CD8-positive, alpha-beta memory T cell (primary cell): ENCODE data around the gene CFAP251. TPM values are rescaled to one million over a fixed set of nuclear protein-coding genes. Genes with fewer than 3 reads are reported as not detected.
A peak's percentile ranks its signal among the peaks of the same experiment; 100 is the strongest.

ENCODE experiments used
- CTCF ChIA-PET: fragments of 350-600 bp; sonication (Branson Sonifier 250); formaldehyde crosslinking; loops from one replicate; lab custom pipeline; 2021; ENCODE audit warnings: antibody characterized with exemption; lab: Charles Lee
- POLR2A ChIA-PET: fragments of 350-600 bp; sonication (Branson Sonifier 250); formaldehyde crosslinking; loops from one replicate; lab custom pipeline; 2021; ENCODE audit warnings: antibody characterized with exemption; lab: Charles Lee
- DNase-seq, 5 donors: peaks; one replicate each; pipeline versions ENCODE4 v3.0.0 to v3.0.0-alpha.2; 2020 to 2022; ENCODE audit warnings: mixed read lengths in 1 of 5
- H3K27ac ChIP-seq: one replicate; pipeline ENCODE4 v1.7.0; 2013; ENCODE audit warnings: low read depth, mild to moderate bottlenecking, low read length, moderate library complexity
- H3K27me3 ChIP-seq: 2 replicates; pipeline ENCODE4 v1.7.0; 2013; ENCODE audit warnings: low read length, mild to moderate bottlenecking; ENCODE audit not compliant: insufficient read depth, poor library complexity, severe bottlenecking
- H3K36me3 ChIP-seq: 2 replicates; pipeline ENCODE4 v1.7.0; 2013; ENCODE audit warnings: mild to moderate bottlenecking, low read length, moderate library complexity; ENCODE audit not compliant: insufficient read depth
- H3K4me1 ChIP-seq: 2 replicates; pipeline ENCODE4 v1.7.0; 2013; ENCODE audit warnings: mild to moderate bottlenecking, low read length, moderate library complexity; ENCODE audit not compliant: insufficient read depth
- H3K4me3 ChIP-seq: 2 replicates; pipeline ENCODE4 v1.7.0; 2013; ENCODE audit warnings: mild to moderate bottlenecking, low read length
- H3K9me3 ChIP-seq: 2 replicates; pipeline ENCODE4 v1.7.0; 2013; ENCODE audit warnings: mild to moderate bottlenecking, low read length
- H3K27ac Mint-ChIP-seq, 8 donors: one replicate each; pipeline ENCODE4 v1.8.0; 2020 to 2021; ENCODE audit warnings: mixed read lengths in 8 of 8, mild to moderate bottlenecking in 6 of 8, inconsistent platforms in 3 of 8, moderate library complexity in 3 of 8
- H3K27me3 Mint-ChIP-seq, 2 donors: one replicate each; pipeline ENCODE4 v1.8.0; 2020 to 2021; ENCODE audit warnings: mixed read lengths in 2 of 2, mild to moderate bottlenecking in 1 of 2, moderate library complexity in 1 of 2
- H3K36me3 Mint-ChIP-seq, 3 donors: one replicate each; pipeline ENCODE4 v1.8.0; 2020 to 2021; ENCODE audit warnings: mixed read lengths in 3 of 3, inconsistent platforms in 1 of 3, mild to moderate bottlenecking in 1 of 3
- H3K4me1 Mint-ChIP-seq, 3 donors: one replicate each; pipeline ENCODE4 v1.8.0; 2020 to 2021; ENCODE audit warnings: mixed read lengths in 3 of 3, inconsistent platforms in 1 of 3, mild to moderate bottlenecking in 1 of 3
- H3K4me3 Mint-ChIP-seq, 7 donors: one replicate each; pipeline ENCODE4 v1.8.0; 2020 to 2021; ENCODE audit warnings: mixed read lengths in 7 of 7, mild to moderate bottlenecking in 6 of 7, moderate library complexity in 4 of 7, inconsistent platforms in 2 of 7
- H3K9me3 Mint-ChIP-seq, 5 donors: one replicate each; pipeline ENCODE4 v1.8.0; 2020 to 2022; ENCODE audit warnings: mixed read lengths in 5 of 5, mild to moderate bottlenecking in 3 of 5, moderate library complexity in 2 of 5, inconsistent platforms in 1 of 5
- polyA plus RNA-seq: library from polyadenylated mRNA; unstranded; fragments of 300-500 nt; fragmentation: Illumina TruSeq; gene quantifications from one replicate; pipeline ENCODE4 v1.2.3, GENCODE V29; 2021
- total RNA-seq, 2 experiments: library from RNA; stranded (reverse); gene quantifications; one replicate each; pipeline ENCODE4 v1.2.3, GENCODE V29; 2021

Gene CFAP251
- total and polyA plus RNA-seq, 3 experiments from 2014 or later = 0.31 to 0.72 TPM; not detected in 1

DNA sequence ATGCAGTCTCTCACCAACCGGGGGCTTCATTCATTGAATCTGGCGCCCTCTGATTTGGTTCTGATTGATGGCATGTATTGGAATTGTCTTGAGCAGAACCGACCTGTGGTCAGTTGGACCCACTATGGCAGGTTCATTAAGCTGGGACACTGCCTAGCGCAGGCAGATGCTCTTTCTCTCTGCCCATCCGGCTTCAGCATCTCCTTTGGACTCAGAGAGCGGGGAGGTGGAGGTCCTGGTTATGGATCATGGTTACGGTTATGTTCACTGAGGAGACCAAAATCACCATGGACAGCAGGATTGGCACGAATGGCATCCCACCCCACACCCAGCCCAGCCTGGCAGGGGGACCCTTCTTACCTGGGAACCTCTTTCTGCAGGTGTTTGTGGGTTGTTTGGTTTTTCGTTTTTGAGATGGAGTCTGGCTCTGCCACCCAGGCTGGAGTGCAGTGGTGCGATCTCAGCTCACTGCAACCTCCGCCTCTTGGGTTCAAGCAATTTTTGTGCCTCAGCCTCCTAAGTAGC, 86.9 kb downstream of the CFAP251 start:
- Mint-ChIP-seq H3K4me1 (peaks cover 25 to 42% (median 37%) of the 10 kb centered on the region in 3 donors), H3K9me3 (no peaks in the 10 kb centered on the region), H3K27ac (no peak overlapping the region), H3K27me3 (peaks cover 2 to 3% of the 10 kb centered on the region in 2 donors), H3K4me3 (no peak overlapping the region), H3K36me3 (no peaks in the 10 kb centered on the region)
- Histone ChIP-seq H3K36me3 (no peaks in the 10 kb centered on the region), H3K27me3 (no peaks in the 10 kb centered on the region), H3K4me3 (no peak overlapping the region), H3K9me3 (no peaks in the 10 kb centered on the region), H3K4me1 (peaks cover 25% of the 10 kb centered on the region), H3K27ac (no peak overlapping the region)
- ChIA-PET POLR2A (no interaction called here), CTCF (interaction anchor here (1.9 kb wide), 1 partner anchor 87 kb away, joined by 5 read pairs; the partner anchor contains the start of gene CFAP251)
- no peak for DNase-seq

GRCh38 chr12:122006186-122006926, 88.0 kb downstream of the CFAP251 start:
- Mint-ChIP-seq H3K36me3 (no peaks in the 10 kb centered on the region), H3K27ac (peak overlapping the region in 6 of 8 donors; percentile 47 to 84 (median 72)), H3K9me3 (no peaks in the 10 kb centered on the region), H3K27me3 (peaks cover 0 to 6% of the 10 kb centered on the region in 2 donors), H3K4me3 (peak overlapping the region; percentile 18 to 88 (median 67)), H3K4me1 (peaks cover 25 to 42% (median 37%) of the 10 kb centered on the region in 3 donors)
- POLR2A ChIA-PET = interaction anchor here (0.5 to 0.6 kb wide), 3 partner anchors 20 to 201 kb away, joined by 3 to 6 read pairs (median 3); no protein-coding TSS in a partner anchor
- no peaks in the 10 kb centered on the region for H3K36me3 ChIP-seq
- no peaks in the 10 kb centered on the region for H3K9me3 ChIP-seq
- no peaks in the 10 kb centered on the region for H3K27me3 ChIP-seq
- peak overlapping the region; percentile 17 for H3K4me3 ChIP-seq
- no peak overlapping the region for H3K27ac ChIP-seq
- DNase-seq = peak in 1 of 5 donors; percentile 40
- H3K4me1 ChIP-seq = peaks cover 25% of the 10 kb centered on the region
- CTCF ChIA-PET = interaction anchor here (1.0 to 1.9 kb wide), 4 partner anchors 14 to 212 kb away, joined by 3 to 5 read pairs (median 4); partner anchors contain the start of gene CFAP251

DNA sequence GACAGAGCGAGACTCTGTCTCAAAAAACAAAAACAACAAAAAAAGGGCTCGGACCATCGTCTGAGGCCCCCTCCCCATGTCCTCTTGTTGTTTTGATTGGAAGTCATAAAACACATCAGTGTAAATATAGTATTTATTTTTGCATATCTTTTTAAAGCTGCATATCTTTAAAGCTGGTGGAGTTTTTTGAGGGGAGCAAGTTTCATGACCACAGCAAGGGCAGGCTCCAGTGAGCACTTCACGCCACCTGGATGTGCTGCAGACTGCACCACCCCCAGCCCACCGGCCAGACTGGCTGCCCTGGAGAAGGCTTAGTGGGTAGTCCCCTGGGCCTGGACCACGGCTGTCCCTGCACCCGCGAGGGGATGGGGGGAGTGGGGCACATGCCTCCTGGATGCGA, 91.3 kb downstream of the CFAP251 start:
- peaks cover 18% of the 10 kb centered on the region for H3K4me1 ChIP-seq
- Mint-ChIP-seq H3K36me3 (no peaks in the 10 kb centered on the region), H3K27me3 (peaks cover 4 to 15% of the 10 kb centered on the region in 2 donors), H3K9me3 (no peaks in the 10 kb centered on the region), H3K4me3 (no peak overlapping the region), H3K27ac (no peak overlapping the region), H3K4me1 (peaks cover 16 to 27% (median 24%) of the 10 kb centered on the region in 3 donors)
- CTCF ChIA-PET = interaction anchor here (1.4 kb wide), 1 partner anchor 45 kb away, joined by 3 read pairs; no protein-coding TSS in a partner anchor
- no peaks in the 10 kb centered on the region for H3K36me3 ChIP-seq
- no peak for DNase-seq
- no peak overlapping the region for H3K4me3 ChIP-seq
- no peak overlapping the region for H3K27ac ChIP-seq
- H3K9me3 ChIP-seq = no peaks in the 10 kb centered on the region
- POLR2A ChIA-PET = no interaction called here
- H3K27me3 ChIP-seq = no peaks in the 10 kb centered on the region

DNA sequence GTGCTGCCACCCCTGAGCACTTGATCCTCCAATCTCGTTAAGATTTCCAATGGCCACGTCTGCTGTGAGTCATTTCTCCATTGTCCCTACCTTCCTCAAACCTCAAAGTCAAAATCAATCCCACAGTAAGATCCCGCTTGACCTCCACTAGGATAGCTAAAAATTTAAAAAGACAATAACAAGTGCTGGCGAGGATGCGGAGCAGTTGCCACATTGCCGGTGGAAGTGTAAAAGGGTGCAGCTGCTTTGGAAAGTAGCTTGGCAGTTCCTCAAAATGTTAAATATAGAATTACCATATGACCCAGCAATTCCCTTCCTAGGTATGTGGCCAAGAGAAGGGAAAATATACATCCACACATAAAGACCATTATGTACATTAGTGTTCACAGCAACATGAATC, 93.8 kb downstream of the CFAP251 start:
- peak overlapping the region in 1 of 8 donors; percentile 3 for H3K27ac Mint-ChIP-seq
- POLR2A ChIA-PET = interaction anchor here (1.2 kb wide), 1 partner anchor 20 kb away, joined by 4 read pairs; no protein-coding TSS in a partner anchor

DNA sequence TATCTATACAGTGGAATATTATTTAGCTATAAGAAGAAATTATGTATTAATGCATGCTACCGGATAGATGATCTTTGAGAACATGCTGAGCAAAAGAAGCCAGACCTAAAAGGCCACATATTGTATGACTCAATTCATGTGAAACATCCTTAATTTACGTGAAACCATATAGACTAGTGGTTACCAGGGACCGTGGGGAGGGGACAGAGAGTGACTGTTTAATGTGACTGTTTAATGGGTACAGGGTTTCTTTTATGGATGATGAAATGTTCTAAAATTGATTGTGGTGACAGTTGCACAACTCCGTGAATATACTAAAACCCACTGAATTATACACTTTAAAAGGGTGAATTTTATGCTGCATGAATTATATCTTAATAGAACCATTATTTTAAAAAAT, 94.7 kb downstream of the CFAP251 start:
- Histone ChIP-seq H3K4me3 (no peak overlapping the region), H3K4me1 (no peaks in the 10 kb centered on the region), H3K9me3 (no peaks in the 10 kb centered on the region), H3K27me3 (no peaks in the 10 kb centered on the region), H3K36me3 (no peaks in the 10 kb centered on the region), H3K27ac (no peak overlapping the region)
- Mint-ChIP-seq H3K4me1 (peaks cover 0 to 3% (median 0%) of the 10 kb centered on the region in 3 donors), H3K27me3 (peaks cover 4 to 13% of the 10 kb centered on the region in 2 donors), H3K9me3 (peaks cover 0 to 2% (median 0%) of the 10 kb centered on the region in 5 donors), H3K4me3 (no peak overlapping the region), H3K36me3 (no peaks in the 10 kb centered on the region), H3K27ac (no peak overlapping the region)
- DNase-seq = no peak
- POLR2A ChIA-PET = interaction anchor here (1.2 kb wide), 1 partner anchor 21 kb away, joined by 4 read pairs; no protein-coding TSS in a partner anchor
- CTCF ChIA-PET = no interaction called here

More for the DNA sequence above, 93.8 kb downstream of the CFAP251 start:
- H3K4me1 Mint-ChIP-seq = peaks cover 5 to 9% (median 5%) of the 10 kb centered on the region in 3 donors
- Histone ChIP-seq H3K36me3 (no peaks in the 10 kb centered on the region), H3K4me1 (peaks cover 5% of the 10 kb centered on the region), H3K4me3 (no peak overlapping the region), H3K9me3 (no peaks in the 10 kb centered on the region), H3K27ac (no peak overlapping the region), H3K27me3 (no peaks in the 10 kb centered on the region)
- CTCF ChIA-PET = no interaction called here
- no peak for DNase-seq
- H3K9me3 Mint-ChIP-seq = no peaks in the 10 kb centered on the region
- no peaks in the 10 kb centered on the region for H3K36me3 Mint-ChIP-seq
- peaks cover 4 to 15% of the 10 kb centered on the region in 2 donors for H3K27me3 Mint-ChIP-seq
- H3K4me3 Mint-ChIP-seq = no peak overlapping the region

DNA sequence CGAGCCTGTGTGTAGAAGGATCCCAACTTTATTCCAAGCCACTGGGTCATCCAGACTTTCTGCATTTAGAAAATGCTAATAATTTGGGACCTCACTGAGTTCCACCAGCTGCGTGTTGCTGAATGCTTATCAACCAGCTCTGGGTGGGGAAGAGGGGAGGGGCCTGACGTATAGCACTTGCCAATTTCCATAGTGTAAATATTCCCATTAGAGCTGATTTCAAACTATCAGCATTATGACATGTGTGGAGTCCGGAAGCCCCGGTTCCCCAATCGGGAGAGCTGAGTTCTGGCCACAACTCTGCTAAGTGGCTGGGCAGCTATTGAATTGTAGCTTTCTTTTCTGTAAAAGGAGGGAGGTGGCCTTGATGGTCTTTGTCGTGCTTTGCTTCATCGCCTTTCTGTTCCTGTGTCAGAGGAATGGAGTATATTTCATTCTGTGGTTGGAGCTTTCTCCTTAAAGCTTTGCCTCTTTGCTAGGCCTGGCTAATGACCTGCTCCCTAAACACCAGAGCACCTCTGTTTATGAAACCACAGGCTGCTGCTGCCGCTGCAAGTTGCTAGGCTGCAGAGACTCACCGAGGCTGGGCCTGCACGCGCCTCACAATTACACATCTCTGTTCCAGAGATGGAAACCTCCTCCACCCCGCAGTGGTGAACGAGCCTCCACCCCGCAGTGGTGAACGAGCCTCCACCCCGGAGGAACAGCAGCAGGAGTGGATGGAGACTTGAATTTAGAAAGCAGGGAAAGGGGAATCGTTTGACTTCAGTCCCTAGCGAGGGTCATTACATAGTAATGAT, 95.6 kb downstream of the CFAP251 start:
- peaks cover 4 to 16% of the 10 kb centered on the region in 2 donors for H3K27me3 Mint-ChIP-seq
- Histone ChIP-seq H3K36me3 (no peaks in the 10 kb centered on the region), H3K9me3 (no peaks in the 10 kb centered on the region), H3K27ac (no peak overlapping the region), H3K4me1 (no peaks in the 10 kb centered on the region), H3K27me3 (no peaks in the 10 kb centered on the region), H3K4me3 (no peak overlapping the region)
- H3K4me3 Mint-ChIP-seq = no peak overlapping the region
- H3K36me3 Mint-ChIP-seq = peaks cover 0 to 5% (median 0%) of the 10 kb centered on the region in 3 donors
- peak overlapping the region in 1 of 8 donors; percentile 6 for H3K27ac Mint-ChIP-seq
- H3K4me1 Mint-ChIP-seq = peaks cover 0 to 3% (median 0%) of the 10 kb centered on the region in 3 donors
- DNase-seq = no peak
- peaks cover 0 to 8% (median 0%) of the 10 kb centered on the region in 5 donors for H3K9me3 Mint-ChIP-seq
- CTCF ChIA-PET = no interaction called here
- POLR2A ChIA-PET = no interaction called here

DNA sequence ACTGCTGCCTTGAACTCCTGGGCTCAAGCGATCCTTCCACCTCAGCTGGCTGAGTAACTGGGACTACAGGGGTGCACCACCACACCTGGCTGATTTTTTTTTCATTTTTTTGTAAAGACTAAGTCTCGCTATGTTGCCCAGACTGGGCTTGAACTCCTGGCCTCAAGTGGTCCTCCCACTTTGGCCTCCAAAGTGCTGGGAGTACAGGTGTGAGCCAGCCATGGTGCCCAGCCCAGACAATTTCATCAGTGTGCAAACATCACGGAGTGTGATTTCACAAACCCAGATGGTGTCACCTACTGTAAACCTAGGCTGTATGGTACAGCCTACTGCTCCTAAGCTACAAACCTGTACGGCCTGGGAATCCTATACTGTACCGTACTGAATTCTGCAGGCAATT, 96.4 kb downstream of the CFAP251 start:
- Mint-ChIP-seq H3K27ac (no peak overlapping the region), H3K4me3 (no peak overlapping the region), H3K27me3 (peaks cover 4 to 21% of the 10 kb centered on the region in 2 donors), H3K4me1 (peaks cover 0 to 3% (median 0%) of the 10 kb centered on the region in 3 donors), H3K36me3 (peaks cover 0 to 9% (median 0%) of the 10 kb centered on the region in 3 donors), H3K9me3 (peaks cover 0 to 13% (median 3%) of the 10 kb centered on the region in 5 donors)
- CTCF ChIA-PET = no interaction called here
- no peak overlapping the region for H3K4me3 ChIP-seq
- no peaks in the 10 kb centered on the region for H3K4me1 ChIP-seq
- no peaks in the 10 kb centered on the region for H3K36me3 ChIP-seq
- H3K27me3 ChIP-seq = no peaks in the 10 kb centered on the region
- H3K27ac ChIP-seq = no peak overlapping the region
- no peak for DNase-seq
- POLR2A ChIA-PET = no interaction called here
- no peaks in the 10 kb centered on the region for H3K9me3 ChIP-seq
